Subcutaneous abdominal adipose tissue (tissue), 5 donors: Measurements from ENCODE around the gene LARP1.
A peak's percentile ranks its signal among the peaks of the same experiment; 100 is the strongest.

ENCODE experiments used
- H3K27ac ChIP-seq: one replicate; pipeline ENCODE4 v1.7.0; 2013; ENCODE audit warnings: low read depth, mild to moderate bottlenecking, inconsistent platforms, low read length, moderate library complexity
- H3K27me3 ChIP-seq, 5 donors: one replicate each; pipeline ENCODE4 v1.7.0; 2013; ENCODE audit warnings: low read length in 5 of 5, inconsistent platforms in 1 of 5; ENCODE audit not compliant: control insufficient read depth in 5 of 5, insufficient read depth in 4 of 5
- H3K36me3 ChIP-seq, 5 donors: one replicate each; pipeline ENCODE4 v1.7.0; 2013; ENCODE audit warnings: low read length in 5 of 5; ENCODE audit not compliant: control insufficient read depth in 5 of 5, insufficient read depth in 5 of 5
- H3K4me1 ChIP-seq, 5 donors: one replicate each; pipeline ENCODE4 v1.7.0; 2013; ENCODE audit warnings: low read length in 5 of 5, mild to moderate bottlenecking in 3 of 5, moderate library complexity in 1 of 5; ENCODE audit not compliant: control insufficient read depth in 5 of 5, insufficient read depth in 5 of 5
- H3K4me3 ChIP-seq, 5 donors: one replicate each; pipeline ENCODE4 v1.7.0; 2013; ENCODE audit warnings: low read length in 5 of 5, low read depth in 1 of 5
- H3K9ac ChIP-seq, 5 donors: one replicate each; pipeline ENCODE4 v1.7.0; 2013; ENCODE audit warnings: low read length in 5 of 5, mild to moderate bottlenecking in 4 of 5, moderate library complexity in 3 of 5
- H3K9me3 ChIP-seq, 5 donors: one replicate each; pipeline ENCODE4 v1.7.0; 2013; ENCODE audit warnings: low read length in 5 of 5; ENCODE audit not compliant: control insufficient read depth in 5 of 5
- donor health status: healthy.
- donor health status: healthy.
- donor health status: healthy.
- donor health status: healthy.
- donor health status: healthy.

Gene LARP1

GRCh38 chr5:154771383-154771901 is 16.3 kb downstream of the LARP1 start:
- no peaks in the 10 kb centered on the region for H3K36me3 ChIP-seq
- peak overlapping the region; percentile 16 to 74 (median 29) for H3K9ac ChIP-seq
- peak overlapping the region; percentile 74 for H3K27ac ChIP-seq
- H3K4me3 ChIP-seq = peak overlapping the region in 1 of 5 donors; percentile 22
- H3K9me3 ChIP-seq = no peaks in the 10 kb centered on the region
- H3K27me3 ChIP-seq = no peaks in the 10 kb centered on the region
- peaks cover 4 to 89% (median 79%) of the 10 kb centered on the region in 5 donors for H3K4me1 ChIP-seq

DNA sequence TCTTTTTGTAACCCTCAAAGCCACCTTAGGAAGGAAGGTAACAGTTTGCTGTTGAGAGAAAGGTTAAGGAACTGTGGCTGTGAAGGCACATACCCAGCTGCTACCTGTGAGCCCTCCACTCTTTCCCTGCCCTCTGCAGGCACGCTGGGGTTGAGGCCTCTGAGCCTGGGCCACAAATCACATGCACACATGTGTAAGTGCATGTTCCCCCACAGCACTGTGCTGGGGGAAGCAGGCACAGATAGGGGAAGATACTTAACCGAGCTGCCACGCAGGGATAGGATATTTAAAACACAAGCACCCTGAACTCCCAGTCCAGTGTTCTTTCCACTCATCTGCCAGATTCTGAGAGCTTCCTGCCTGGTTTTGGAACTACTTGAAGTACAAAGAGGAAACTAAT is 18.1 kb downstream of the LARP1 start:
- no peaks in the 10 kb centered on the region for H3K9me3 ChIP-seq
- H3K36me3 ChIP-seq = no peaks in the 10 kb centered on the region
- H3K9ac ChIP-seq = peak overlapping the region in 1 of 5 donors; percentile 49
- peak overlapping the region; percentile 18 for H3K27ac ChIP-seq
- H3K4me1 ChIP-seq = peaks cover 4 to 78% (median 69%) of the 10 kb centered on the region in 5 donors
- H3K4me3 ChIP-seq = no peak overlapping the region
- no peaks in the 10 kb centered on the region for H3K27me3 ChIP-seq

- H3K27ac ChIP-seq = peak overlapping the region; percentile 34
Measured at GRCh38 chr5:154776167-154776566, 21.0 kb downstream of the LARP1 start.

GRCh38 chr5:154778534-154778933 is 23.4 kb downstream of the LARP1 start:
- H3K9me3 ChIP-seq = no peaks in the 10 kb centered on the region
- H3K27ac ChIP-seq = peak overlapping the region; percentile 31
- H3K27me3 ChIP-seq = no peaks in the 10 kb centered on the region
- no peaks in the 10 kb centered on the region for H3K36me3 ChIP-seq
- H3K4me1 ChIP-seq = peaks cover 0 to 68% (median 65%) of the 10 kb centered on the region in 5 donors
- no peak overlapping the region for H3K4me3 ChIP-seq
- no peak overlapping the region for H3K9ac ChIP-seq

More at GRCh38 chr5:154776167-154776566, 21.0 kb downstream of the LARP1 start:
- no peak overlapping the region for H3K4me3 ChIP-seq
- no peaks in the 10 kb centered on the region for H3K27me3 ChIP-seq
- peak overlapping the region in 1 of 5 donors; percentile 35 for H3K9ac ChIP-seq
- no peaks in the 10 kb centered on the region for H3K36me3 ChIP-seq
- no peaks in the 10 kb centered on the region for H3K9me3 ChIP-seq
- peaks cover 2 to 68% (median 66%) of the 10 kb centered on the region in 5 donors for H3K4me1 ChIP-seq

DNA sequence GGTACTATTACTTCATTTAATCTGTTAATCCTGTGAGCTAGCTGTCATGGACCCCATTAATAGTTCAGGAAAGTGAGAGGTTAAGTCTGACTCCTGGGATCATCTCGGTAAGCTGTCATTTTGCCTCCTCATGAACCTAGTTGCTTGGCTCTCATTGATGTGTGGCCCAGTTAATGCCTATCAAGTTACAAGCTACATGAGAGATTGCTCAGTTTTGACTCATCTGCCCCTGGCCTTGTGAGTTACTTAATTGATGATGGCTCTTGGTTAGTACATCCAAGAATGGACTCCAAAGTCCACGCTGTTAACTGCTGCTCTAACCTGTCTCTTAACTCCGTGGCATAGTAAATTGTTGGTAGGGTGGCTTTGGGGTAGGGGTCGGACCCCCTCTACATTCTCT is 23.9 kb downstream of the LARP1 start:
- no peak overlapping the region for H3K4me3 ChIP-seq
- peak overlapping the region; percentile 31 for H3K27ac ChIP-seq
- H3K36me3 ChIP-seq = no peaks in the 10 kb centered on the region
- no peak overlapping the region for H3K9ac ChIP-seq
- no peaks in the 10 kb centered on the region for H3K27me3 ChIP-seq
- no peaks in the 10 kb centered on the region for H3K9me3 ChIP-seq
- peaks cover 5 to 68% (median 65%) of the 10 kb centered on the region in 5 donors for H3K4me1 ChIP-seq

DNA sequence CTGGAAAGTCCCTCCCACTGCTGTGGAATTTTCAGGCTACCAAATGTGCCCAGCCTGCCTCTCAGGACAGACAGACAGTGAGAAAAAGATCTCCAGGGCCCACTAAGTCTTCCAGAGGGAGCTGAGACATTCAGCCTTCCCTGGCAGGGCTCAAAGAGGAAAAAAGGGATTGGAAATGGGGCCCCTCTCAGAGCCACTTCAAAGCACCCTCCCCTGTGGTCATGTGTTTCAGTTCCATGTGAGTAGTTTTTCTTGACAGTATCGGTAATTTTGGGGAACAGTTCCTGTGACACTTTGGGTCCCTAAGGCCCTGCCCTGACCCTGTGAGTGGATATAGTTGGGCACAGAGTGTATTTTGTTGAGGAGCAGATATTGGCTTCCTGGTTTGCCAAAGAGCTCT is 25.0 kb downstream of the LARP1 start:
- Histone ChIP-seq H3K4me3 (no peak overlapping the region), H3K27ac (peak overlapping the region; percentile 31), H3K36me3 (no peaks in the 10 kb centered on the region), H3K27me3 (no peaks in the 10 kb centered on the region), H3K9ac (peak overlapping the region in 2 of 5 donors; percentile 20 to 26), H3K4me1 (peaks cover 9 to 73% (median 68%) of the 10 kb centered on the region in 5 donors), H3K9me3 (no peaks in the 10 kb centered on the region)

- peak overlapping the region; percentile 56 for H3K27ac ChIP-seq
Measured at GRCh38 chr5:154782326-154782725, 27.1 kb downstream of the LARP1 start.

DNA sequence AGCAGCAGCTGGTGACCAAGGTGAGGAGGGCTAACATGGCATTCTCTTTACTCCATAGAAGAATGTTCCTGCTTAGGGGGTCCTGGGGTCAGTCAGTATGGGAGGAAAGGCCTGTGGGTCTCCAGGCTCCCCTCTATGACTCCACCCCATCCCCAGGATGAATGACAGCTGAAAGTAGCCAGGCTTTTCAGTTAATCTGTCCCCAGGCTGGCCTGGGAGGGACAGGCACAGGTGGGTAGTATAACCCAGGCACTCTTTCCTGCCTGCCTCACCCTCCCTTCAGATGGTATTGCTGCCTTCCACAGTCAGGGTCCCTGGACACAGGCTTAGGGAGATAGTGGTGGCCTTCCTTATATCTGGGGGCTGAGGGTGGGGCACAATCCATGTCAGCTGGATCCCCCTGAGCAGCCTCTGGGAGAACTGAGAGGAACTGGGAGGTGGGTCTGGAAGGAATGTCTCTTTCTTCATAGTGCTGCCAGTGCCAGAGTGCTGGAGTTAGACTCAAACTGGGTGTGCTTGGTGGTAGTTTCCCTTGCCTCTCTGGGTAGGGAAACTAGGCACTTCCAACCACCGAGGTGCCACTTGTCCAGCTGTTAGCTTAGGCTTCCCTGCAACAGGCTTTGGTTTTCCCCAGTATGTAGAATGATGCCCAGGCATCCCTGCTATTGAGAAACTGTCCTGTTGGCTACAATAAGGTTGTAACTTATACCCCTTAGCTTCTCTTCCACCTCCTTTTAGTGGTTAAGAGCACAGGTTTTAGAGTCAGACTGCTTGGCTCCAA is 27.8 kb downstream of the LARP1 start:
- H3K27me3 ChIP-seq = no peaks in the 10 kb centered on the region
- peaks cover 10 to 69% (median 68%) of the 10 kb centered on the region in 5 donors for H3K4me1 ChIP-seq
- no peaks in the 10 kb centered on the region for H3K36me3 ChIP-seq
- peak overlapping the region in 4 of 5 donors; percentile 3 to 47 (median 28) for H3K9ac ChIP-seq
- H3K4me3 ChIP-seq = no peak overlapping the region
- peak overlapping the region; percentile 56 for H3K27ac ChIP-seq
- H3K9me3 ChIP-seq = no peaks in the 10 kb centered on the region

More at GRCh38 chr5:154782326-154782725, 27.1 kb downstream of the LARP1 start:
- Histone ChIP-seq H3K9ac (peak overlapping the region in 3 of 5 donors; percentile 3 to 47 (median 31)), H3K4me1 (peaks cover 10 to 63% (median 61%) of the 10 kb centered on the region in 5 donors), H3K27me3 (no peaks in the 10 kb centered on the region), H3K36me3 (no peaks in the 10 kb centered on the region), H3K9me3 (no peaks in the 10 kb centered on the region), H3K4me3 (no peak overlapping the region)

- Histone ChIP-seq H3K27me3 (no peaks in the 10 kb centered on the region), H3K4me1 (peaks cover 10 to 75% (median 66%) of the 10 kb centered on the region in 5 donors), H3K4me3 (no peak overlapping the region), H3K9me3 (no peaks in the 10 kb centered on the region), H3K36me3 (no peaks in the 10 kb centered on the region), H3K9ac (peak overlapping the region in 1 of 5 donors; percentile 22), H3K27ac (peak overlapping the region; percentile 56)
Measured at GRCh38 chr5:154783774-154784460, 28.7 kb downstream of the LARP1 start.

DNA sequence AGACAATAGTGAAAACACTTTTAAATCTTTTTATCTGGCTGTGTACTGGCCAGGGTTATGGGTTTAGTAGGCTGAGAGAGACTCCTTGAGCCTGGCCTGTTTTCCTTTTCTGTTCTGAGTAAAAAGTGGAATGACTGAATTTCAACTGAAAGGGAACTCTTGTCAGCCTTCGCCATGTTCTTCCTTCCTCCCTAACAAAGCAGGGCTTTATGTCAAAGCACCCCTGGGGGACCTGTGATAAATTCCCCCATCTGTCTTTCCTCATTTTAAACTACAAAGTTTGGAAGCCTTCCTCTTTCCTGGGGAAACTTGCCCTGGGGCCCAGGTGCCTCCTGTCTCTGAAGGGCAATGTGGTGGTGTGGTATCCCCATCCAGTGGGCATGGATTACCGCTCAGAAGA is 29.7 kb downstream of the LARP1 start:
- H3K4me1 ChIP-seq = peaks cover 10 to 68% (median 61%) of the 10 kb centered on the region in 5 donors
- H3K4me3 ChIP-seq = no peak overlapping the region
- no peaks in the 10 kb centered on the region for H3K9me3 ChIP-seq
- peaks cover 0 to 2% (median under 1%) of the 10 kb centered on the region in 5 donors for H3K36me3 ChIP-seq
- H3K27me3 ChIP-seq = no peaks in the 10 kb centered on the region
- H3K9ac ChIP-seq = no peak overlapping the region
- H3K27ac ChIP-seq = peak overlapping the region; percentile 56
